Nephron (organoid): ENCODE measurements around the gene PYROXD2.

Source experiments
- H3K27ac Mint-ChIP-seq, 3 experiments: 2 replicates each; pipeline ENCODE4 v1.8.0; 2020; ENCODE audit warnings: mixed read lengths in 3 of 3, mild to moderate bottlenecking in 2 of 3, moderate library complexity in 1 of 3
- H3K27me3 Mint-ChIP-seq: 2 replicates; pipeline ENCODE4 v1.8.0; 2021; ENCODE audit warnings: low read depth, mild to moderate bottlenecking, moderate library complexity, mixed read lengths
- H3K36me3 Mint-ChIP-seq: 2 replicates; pipeline ENCODE4 v1.8.0; 2020; ENCODE audit warnings: low read depth, mixed read lengths
- H3K4me1 Mint-ChIP-seq: 2 replicates; pipeline ENCODE4 v1.8.0; 2020; ENCODE audit warnings: mixed read lengths
- H3K4me3 Mint-ChIP-seq, 3 experiments: 2 replicates each; pipeline ENCODE4 v1.8.0; 2020; ENCODE audit warnings: mild to moderate bottlenecking in 3 of 3, mixed read lengths in 3 of 3, moderate library complexity in 2 of 3
- H3K9me3 Mint-ChIP-seq: 2 replicates; pipeline ENCODE4 v1.8.0; 2020; ENCODE audit warnings: mixed read lengths
- TF ChIP-seq, protein P1 (sequence below), 3 experiments: fragments of 200-600 bp; sonication (generic); IDR thresholded peaks; one replicate each; pipeline ENCODE4 v1.5.0; 2021; ENCODE audit warnings: antibody characterized with exemption in 3 of 3; ENCODE audit not compliant: unreplicated experiment in 3 of 3

The PYROXD2 gene

DNA sequence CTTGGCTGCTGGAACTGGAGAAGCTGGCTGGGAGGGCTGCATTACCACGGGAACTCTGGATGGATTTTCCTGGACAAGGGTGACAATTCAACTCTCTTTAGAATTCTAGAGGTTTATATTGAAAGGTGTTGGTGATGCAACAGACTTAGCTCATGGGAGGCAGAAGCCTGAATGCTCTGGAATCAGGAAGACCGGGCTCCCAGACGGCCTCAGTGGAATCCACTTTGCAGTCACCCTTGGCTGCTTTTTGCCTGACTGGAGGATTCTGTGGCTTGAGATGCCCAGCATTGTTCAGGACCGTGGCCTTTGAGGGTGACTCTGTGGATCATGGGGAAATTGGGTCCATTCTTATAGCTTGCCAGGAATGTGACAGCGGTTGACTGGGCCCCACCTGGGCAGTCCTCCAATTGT, 32.3 kb downstream of the PYROXD2 start:
- Mint-ChIP-seq H3K4me1 (peaks cover 10% of the 10 kb centered on the region), H3K9me3 (peaks cover 2% of the 10 kb centered on the region), H3K4me3 (no peak overlapping the region), H3K27me3 (peaks cover 4% of the 10 kb centered on the region), H3K36me3 (peaks cover 6% of the 10 kb centered on the region), H3K27ac (no peak overlapping the region)
- TF ChIP-seq, protein P1, sequence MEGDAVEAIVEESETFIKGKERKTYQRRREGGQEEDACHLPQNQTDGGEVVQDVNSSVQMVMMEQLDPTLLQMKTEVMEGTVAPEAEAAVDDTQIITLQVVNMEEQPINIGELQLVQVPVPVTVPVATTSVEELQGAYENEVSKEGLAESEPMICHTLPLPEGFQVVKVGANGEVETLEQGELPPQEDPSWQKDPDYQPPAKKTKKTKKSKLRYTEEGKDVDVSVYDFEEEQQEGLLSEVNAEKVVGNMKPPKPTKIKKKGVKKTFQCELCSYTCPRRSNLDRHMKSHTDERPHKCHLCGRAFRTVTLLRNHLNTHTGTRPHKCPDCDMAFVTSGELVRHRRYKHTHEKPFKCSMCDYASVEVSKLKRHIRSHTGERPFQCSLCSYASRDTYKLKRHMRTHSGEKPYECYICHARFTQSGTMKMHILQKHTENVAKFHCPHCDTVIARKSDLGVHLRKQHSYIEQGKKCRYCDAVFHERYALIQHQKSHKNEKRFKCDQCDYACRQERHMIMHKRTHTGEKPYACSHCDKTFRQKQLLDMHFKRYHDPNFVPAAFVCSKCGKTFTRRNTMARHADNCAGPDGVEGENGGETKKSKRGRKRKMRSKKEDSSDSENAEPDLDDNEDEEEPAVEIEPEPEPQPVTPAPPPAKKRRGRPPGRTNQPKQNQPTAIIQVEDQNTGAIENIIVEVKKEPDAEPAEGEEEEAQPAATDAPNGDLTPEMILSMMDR (IDR thresholded peaks at IDR 0.05; ENCODE audit: unreplicated experiment in 3 of 3), result no peak

DNA sequence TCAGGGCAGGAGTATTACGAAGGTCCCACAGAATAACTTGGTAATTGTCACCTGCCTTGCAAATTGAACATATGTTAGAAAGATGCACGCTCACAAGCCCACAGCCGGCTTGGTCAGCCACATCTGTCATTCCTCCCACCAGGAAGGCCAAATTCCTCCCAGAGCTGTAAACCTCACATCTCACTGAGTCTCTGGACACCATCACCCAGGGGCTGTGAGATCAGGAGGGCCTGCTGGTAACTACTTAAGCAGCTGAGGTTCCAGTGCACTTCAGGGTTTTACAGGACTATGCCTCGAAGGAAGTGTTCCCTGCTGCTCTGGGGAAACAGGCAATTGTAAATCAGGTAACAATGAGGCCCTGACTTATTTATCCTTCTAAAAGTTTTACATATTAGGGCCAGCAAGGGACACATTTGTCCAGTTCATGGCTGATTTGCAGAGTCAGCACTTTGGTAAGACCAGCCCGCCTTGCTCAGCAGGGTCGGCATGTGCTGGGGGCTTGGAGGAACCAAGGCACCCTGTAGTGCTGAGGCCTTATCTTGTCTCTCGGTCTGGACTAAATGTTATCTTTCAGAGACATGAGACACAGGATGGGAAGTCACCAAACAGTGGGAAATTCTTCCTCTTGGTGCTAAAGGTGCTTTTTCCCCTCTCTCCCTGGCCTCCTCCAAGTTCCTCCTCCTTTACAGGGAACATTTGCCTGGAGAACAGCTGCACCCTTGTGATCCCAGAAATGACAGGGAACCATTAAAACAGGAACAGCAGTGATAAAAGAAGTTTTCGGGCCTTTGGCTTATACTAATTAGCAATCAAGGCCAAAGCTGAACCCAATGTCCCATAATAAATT, 34.3 kb downstream of the PYROXD2 start:
- TF ChIP-seq, protein P1 (IDR thresholded peaks at IDR 0.05; ENCODE audit: unreplicated experiment in 3 of 3), result no peak
- Mint-ChIP-seq H3K27me3 (peaks cover 4% of the 10 kb centered on the region), H3K4me1 (peaks cover 22% of the 10 kb centered on the region), H3K4me3 (no peak overlapping the region), H3K9me3 (peaks cover 2% of the 10 kb centered on the region), H3K36me3 (no peaks in the 10 kb centered on the region), H3K27ac (peak overlapping the region in 1 of 3 experiments; percentile 43)

DNA sequence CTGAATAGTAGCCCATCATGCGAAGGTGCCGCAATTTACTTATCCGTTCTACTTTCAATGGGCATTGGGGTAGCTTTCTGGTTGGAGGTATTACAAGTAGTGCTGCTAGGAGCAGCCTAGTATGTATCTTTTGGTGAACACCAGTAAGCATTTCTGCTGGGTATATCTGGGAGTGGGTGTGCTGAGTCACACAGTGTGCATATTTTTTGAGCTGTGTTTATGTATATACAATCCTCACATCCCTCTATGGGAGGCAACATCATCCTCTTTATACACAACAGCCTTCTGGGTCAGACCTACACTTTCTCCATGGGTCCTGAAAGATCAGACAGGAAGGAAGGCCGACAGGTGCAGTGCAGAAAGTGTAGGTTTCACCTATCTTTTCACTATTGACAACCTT, 36.3 kb downstream of the PYROXD2 start:
- TF ChIP-seq, protein P1 (IDR thresholded peaks at IDR 0.05; ENCODE audit: unreplicated experiment in 3 of 3), result no peak
- Mint-ChIP-seq H3K4me1 (peaks cover 38% of the 10 kb centered on the region), H3K36me3 (no peaks in the 10 kb centered on the region), H3K9me3 (peaks cover 2% of the 10 kb centered on the region), H3K27ac (no peak overlapping the region), H3K4me3 (no peak overlapping the region), H3K27me3 (peaks cover 4% of the 10 kb centered on the region)

DNA sequence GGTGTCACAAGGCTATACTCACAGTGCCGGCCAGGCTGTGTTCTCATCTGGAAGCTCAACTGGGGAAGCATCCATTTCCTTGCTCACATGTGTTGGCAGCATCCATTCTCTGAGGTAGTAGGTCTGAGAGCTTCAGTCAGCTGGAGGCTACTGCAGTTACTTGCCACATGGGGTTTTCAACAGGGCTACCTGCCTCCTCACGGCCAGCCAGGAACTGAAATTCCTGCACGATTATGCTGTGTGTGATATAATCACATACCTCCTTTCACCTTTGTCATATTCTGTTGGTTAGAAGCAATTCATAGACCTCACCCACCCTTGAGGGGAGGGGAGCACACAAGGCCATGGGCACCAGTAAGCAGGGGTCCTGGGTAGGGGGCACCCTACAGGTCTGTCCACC, 37.4 kb downstream of the PYROXD2 start:
- H3K27me3 Mint-ChIP-seq, result peaks cover 4% of the 10 kb centered on the region
- TF ChIP-seq, protein P1 (IDR thresholded peaks at IDR 0.05; ENCODE audit: unreplicated experiment in 3 of 3), result no peak
- H3K4me3 Mint-ChIP-seq, result no peak overlapping the region
- peaks cover 42% of the 10 kb centered on the region for H3K4me1 Mint-ChIP-seq
- no peak overlapping the region for H3K27ac Mint-ChIP-seq
- H3K36me3 Mint-ChIP-seq, result no peaks in the 10 kb centered on the region
- peaks cover 2% of the 10 kb centered on the region for H3K9me3 Mint-ChIP-seq

DNA sequence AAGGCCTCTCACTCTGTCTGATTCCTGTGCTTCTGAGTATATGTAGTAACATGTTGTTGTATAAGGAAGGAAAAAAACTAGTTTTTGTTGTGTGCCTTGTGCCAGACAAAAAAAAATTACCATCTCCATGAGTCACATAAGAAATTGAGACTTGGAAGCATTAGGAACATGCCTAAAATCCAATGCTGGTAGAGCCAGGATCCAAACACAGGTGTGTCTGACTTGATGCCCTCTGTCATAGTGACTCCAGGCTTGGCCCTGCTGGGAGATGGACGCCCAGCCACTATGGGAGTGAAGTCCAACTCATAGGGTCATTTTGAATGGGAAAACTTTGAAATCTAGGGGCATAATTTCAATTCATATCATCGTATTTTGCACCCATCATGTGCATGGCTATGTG, 38.0 kb downstream of the PYROXD2 start:
- Mint-ChIP-seq H3K36me3 (no peaks in the 10 kb centered on the region), H3K27ac (peak overlapping the region in 1 of 3 experiments; percentile 5)

More for the DNA sequence above, 38.0 kb downstream of the PYROXD2 start:
- no peak overlapping the region for H3K4me3 Mint-ChIP-seq
- H3K27me3 Mint-ChIP-seq, result peaks cover 4% of the 10 kb centered on the region
- H3K4me1 Mint-ChIP-seq, result peaks cover 38% of the 10 kb centered on the region
- H3K9me3 Mint-ChIP-seq, result peaks cover 2% of the 10 kb centered on the region
- TF ChIP-seq, protein P1 (IDR thresholded peaks at IDR 0.05; ENCODE audit: unreplicated experiment in 3 of 3), result no peak
